ENCODE measurements around the gene PRKG1.
A peak's percentile ranks its signal among the peaks of the same experiment; 100 is the strongest.
"Not testable (repeated sequence)": the region's sequence is repeated elsewhere in the genome, so short reads cannot be mapped to it uniquely, and the experiment has no call there.

The PRKG1 gene

GRCh38 chr10:51340845-51341610 is 266.7 kb downstream of the PRKG1 start:
- in situ Hi-C loops (cut with MboI; ENCODE audit: low pct_unique_long_range_greater_than_20kb, low sequenced_read_pairs): no loop called here
- peak; percentile 1 for DNase-seq

GRCh38 chr10:51341745-51342144 is 267.5 kb downstream of the PRKG1 start:
- DNase-seq; in situ Hi-C loops (cut with MboI; ENCODE audit: low pct_unique_long_range_greater_than_20kb, low sequenced_read_pairs): not testable (repeated sequence)

GRCh38 chr10:51342381-51342780 is 268.1 kb downstream of the PRKG1 start:
- DNase-seq: no peak
- in situ Hi-C loops (cut with MboI; ENCODE audit: low pct_unique_long_range_greater_than_20kb, low sequenced_read_pairs): no loop called here

- no peak for DNase-seq
- in situ Hi-C loops (cut with MboI; ENCODE audit: low pct_unique_long_range_greater_than_20kb, low sequenced_read_pairs): no loop called here
These were observed 269.1 kb downstream of the PRKG1 start for GRCh38 chr10:51343391-51343790.

GRCh38 chr10:51344371-51344770 is 270.1 kb downstream of the PRKG1 start:
- DNase-seq: no peak
- in situ Hi-C loops (cut with MboI; ENCODE audit: low pct_unique_long_range_greater_than_20kb, low sequenced_read_pairs): no loop called here

GRCh38 chr10:51348622-51349021 is 274.3 kb downstream of the PRKG1 start:
- in situ Hi-C loops (cut with MboI; ENCODE audit: low pct_unique_long_range_greater_than_20kb, low sequenced_read_pairs): no loop called here
- DNase-seq: no peak

GRCh38 chr10:51357170-51357569 is 282.9 kb downstream of the PRKG1 start:
- in situ Hi-C loops (cut with MboI; ENCODE audit: low pct_unique_long_range_greater_than_20kb, low sequenced_read_pairs): no loop called here
- DNase-seq: no peak

- in situ Hi-C loops (cut with MboI; ENCODE audit: low pct_unique_long_range_greater_than_20kb, low sequenced_read_pairs): no loop called here
- DNase-seq: no peak
These were observed 283.9 kb downstream of the PRKG1 start for GRCh38 chr10:51358227-51358626.

- DNase-seq: no peak
- in situ Hi-C loops (cut with MboI; ENCODE audit: low pct_unique_long_range_greater_than_20kb, low sequenced_read_pairs): no loop called here
These were observed 289.1 kb downstream of the PRKG1 start for GRCh38 chr10:51363415-51363814.

GRCh38 chr10:51364674-51365073 is 290.4 kb downstream of the PRKG1 start:
- in situ Hi-C loops (cut with MboI; ENCODE audit: low pct_unique_long_range_greater_than_20kb, low sequenced_read_pairs): no loop called here
- no peak for DNase-seq

- in situ Hi-C loops (cut with MboI; ENCODE audit: low pct_unique_long_range_greater_than_20kb, low sequenced_read_pairs): no loop called here
- no peak for DNase-seq
These were observed 291.8 kb downstream of the PRKG1 start for GRCh38 chr10:51366044-51366443.

- no peak for DNase-seq
- in situ Hi-C loops (cut with MboI; ENCODE audit: low pct_unique_long_range_greater_than_20kb, low sequenced_read_pairs): no loop called here
These were observed 292.8 kb downstream of the PRKG1 start for GRCh38 chr10:51367127-51367526.

GRCh38 chr10:51367694-51368093 is 293.4 kb downstream of the PRKG1 start:
- DNase-seq: no peak
- in situ Hi-C loops (cut with MboI; ENCODE audit: low pct_unique_long_range_greater_than_20kb, low sequenced_read_pairs): no loop called here

- DNase-seq: peak; percentile 19
- in situ Hi-C loops (cut with MboI; ENCODE audit: low pct_unique_long_range_greater_than_20kb, low sequenced_read_pairs): no loop called here
These were observed 294.7 kb downstream of the PRKG1 start for GRCh38 chr10:51368943-51369342.

GRCh38 chr10:51369903-51370302 is 295.6 kb downstream of the PRKG1 start:
- no peak for DNase-seq
- in situ Hi-C loops (cut with MboI; ENCODE audit: low pct_unique_long_range_greater_than_20kb, low sequenced_read_pairs): no loop called here

GRCh38 chr10:51371743-51372142 is 297.5 kb downstream of the PRKG1 start:
- DNase-seq: no peak
- in situ Hi-C loops (cut with MboI; ENCODE audit: low pct_unique_long_range_greater_than_20kb, low sequenced_read_pairs): no loop called here

- DNase-seq: no peak
- in situ Hi-C loops (cut with MboI; ENCODE audit: low pct_unique_long_range_greater_than_20kb, low sequenced_read_pairs): no loop called here
These were observed 301.5 kb downstream of the PRKG1 start for GRCh38 chr10:51375790-51376189.

GRCh38 chr10:51377070-51377931 is 303.0 kb downstream of the PRKG1 start:
- in situ Hi-C loops (cut with MboI; ENCODE audit: low pct_unique_long_range_greater_than_20kb, low sequenced_read_pairs): no loop called here
- DNase-seq: no peak

GRCh38 chr10:51377932-51378599 is 303.8 kb downstream of the PRKG1 start:
- in situ Hi-C loops (cut with MboI; ENCODE audit: low pct_unique_long_range_greater_than_20kb, low sequenced_read_pairs): no loop called here
- no peak for DNase-seq

- in situ Hi-C loops (cut with MboI; ENCODE audit: low pct_unique_long_range_greater_than_20kb, low sequenced_read_pairs): no loop called here
- DNase-seq: no peak
These were observed 307.9 kb downstream of the PRKG1 start for GRCh38 chr10:51382181-51382580.

All from KBM-7 (cell line).